ENCODE results near the gene ZNF48.

The ZNF48 gene

DNA sequence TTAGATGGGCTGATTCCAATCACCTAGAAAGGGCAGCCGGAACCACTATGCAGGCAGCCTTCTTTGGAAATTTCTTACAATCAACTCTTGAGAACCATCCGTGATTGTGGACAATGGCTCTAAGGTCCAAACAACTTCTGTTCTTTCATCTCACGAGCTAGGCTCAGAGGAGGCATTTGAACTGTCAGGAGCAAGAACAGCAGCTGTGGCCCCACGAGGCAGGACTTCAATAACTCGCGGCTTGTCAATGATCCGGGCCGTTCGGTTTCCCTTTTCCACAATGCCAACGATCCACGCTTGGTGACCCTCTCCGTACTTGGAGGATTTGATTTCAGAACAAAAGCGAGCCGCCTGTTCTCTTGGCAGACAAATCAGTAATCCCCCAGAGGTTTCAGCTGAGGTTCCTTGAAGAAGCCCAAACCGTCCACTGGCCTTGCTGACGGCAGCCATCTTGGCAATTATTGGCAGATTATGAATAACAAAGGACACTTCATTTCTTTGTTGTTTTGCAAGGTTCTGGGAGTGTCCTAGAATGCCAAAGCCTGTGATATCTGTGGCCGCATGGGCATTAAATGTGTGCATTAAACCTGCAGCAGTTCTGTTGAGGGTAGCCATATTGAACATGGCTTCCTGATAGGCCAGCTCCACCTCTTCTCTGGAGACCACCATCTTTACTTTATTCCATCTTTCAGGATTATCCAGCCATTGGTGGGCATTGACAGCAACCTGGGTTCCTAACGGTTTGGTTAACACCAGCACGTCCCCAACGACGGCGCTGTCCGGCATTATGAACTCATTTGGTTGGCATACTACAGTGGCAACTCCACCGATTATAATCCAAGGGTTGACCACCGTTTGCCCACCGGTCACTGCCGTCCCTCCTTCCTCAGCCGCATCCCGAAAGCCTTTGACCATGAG, 49.3 kb downstream of the ZNF48 start:
- DNase-seq, result no peak

DNA sequence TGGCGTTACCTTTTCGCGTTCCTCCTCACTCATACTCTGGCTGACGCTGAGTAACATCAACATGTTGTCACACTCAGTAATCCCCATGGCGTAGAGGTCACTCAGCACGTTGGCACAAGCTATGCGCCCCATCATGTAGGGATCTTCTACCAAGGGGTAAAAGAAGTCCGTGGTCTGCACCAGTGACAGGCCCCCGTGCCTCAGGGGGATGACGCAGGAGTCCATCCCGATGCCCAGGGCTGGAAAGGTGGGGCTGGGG, 49.9 kb downstream of the ZNF48 start:
- no peak for DNase-seq

DNA sequence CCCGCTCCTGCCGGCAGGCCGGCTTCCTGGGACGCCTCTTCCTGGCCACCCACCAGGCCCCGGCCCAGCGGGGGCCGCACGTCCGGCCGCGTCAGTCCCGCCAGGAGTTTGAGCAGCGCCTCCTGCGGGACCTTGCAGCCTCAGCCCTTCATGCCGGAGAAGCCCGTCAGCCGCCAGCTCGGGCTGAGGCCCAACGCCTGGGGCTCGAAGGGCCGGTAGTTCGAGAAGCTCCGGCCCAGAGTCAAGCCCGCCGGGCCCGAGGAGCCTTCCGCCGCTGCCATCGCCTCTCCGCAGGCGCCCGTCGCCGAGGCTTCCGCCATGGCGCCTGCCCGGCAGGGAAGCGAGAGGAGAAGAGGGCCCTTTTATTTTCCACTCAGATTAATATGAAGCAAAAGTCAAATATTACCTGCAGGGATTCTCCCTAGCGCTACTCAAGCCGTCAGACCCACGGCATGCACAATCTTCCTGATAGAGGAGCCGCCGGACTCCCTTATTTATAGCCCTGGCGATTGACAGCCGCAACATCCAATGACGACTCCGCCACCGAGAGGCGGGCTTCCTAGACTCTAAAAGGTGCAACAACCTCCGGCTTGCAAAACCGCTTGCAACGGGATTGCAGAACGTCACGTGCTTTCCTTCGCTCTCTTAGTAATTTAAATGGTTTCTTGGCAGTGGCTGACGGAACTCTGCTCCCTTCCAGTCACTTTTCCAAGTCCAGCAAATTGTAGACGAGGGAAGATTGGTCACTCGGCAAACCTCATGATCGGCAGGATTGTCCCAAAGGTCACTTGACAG, 50.4 kb downstream of the ZNF48 start, which contains the start of gene SEPHS2:
Gene SEPHS2 (minus strand): TSS at position 467 of the 795 bp plus-strand sequence. CDS start 147 bp downstream, at position 320.
- peak; percentile 99 for DNase-seq

DNA sequence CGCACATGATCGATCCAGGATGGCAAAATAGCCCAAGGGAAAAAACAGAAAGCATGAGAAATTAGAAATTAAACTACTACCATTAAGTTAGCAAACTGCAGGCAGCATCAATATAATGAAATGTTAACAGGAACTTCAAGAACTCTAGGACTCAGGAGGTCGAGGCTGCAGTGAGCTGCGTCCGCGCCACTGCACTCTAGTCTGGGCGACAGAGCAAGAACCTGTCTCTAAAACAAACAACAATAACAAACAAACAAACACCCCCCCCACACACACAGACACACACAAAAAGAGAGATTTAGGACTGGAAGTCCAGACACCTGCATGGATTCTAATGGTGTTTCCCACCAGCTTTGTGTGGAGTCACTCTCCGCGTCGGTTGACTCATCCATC, 51.0 kb downstream of the ZNF48 start:
- no peak for DNase-seq

DNA sequence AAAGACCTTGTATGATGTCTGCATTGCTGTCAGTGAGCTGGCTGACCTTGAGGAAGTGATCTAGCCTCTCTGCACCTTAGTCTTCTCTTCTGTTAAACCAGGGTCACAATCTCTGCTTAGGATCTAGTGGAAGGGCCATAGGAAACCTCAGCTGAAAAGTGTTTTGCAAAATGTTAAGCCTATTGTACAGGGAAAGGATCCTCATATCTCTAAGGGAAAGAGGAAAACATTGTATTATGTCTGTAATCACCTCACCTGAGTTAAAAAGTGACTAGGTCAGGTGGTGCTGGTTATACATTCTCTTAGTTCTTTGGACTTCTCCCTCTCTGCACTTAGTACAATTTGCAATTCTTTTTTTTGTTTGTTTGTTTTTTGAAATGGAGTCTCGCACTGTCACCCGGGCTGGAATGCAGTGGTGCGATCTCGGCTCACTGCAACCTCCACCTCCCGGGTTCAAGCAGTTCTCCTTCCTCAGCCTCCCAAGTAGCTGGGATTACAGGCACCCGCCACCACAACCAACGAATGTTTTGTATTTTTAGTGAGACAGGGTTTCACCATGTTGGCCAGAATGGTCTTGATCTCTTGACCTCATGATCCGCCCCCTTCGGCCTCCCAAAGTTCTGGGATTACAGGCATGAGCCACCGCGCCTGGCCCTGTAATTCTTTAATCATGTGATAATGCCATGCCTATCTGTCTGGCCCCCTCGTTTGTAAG, 52.4 kb downstream of the ZNF48 start:
- no peak for DNase-seq

DNA sequence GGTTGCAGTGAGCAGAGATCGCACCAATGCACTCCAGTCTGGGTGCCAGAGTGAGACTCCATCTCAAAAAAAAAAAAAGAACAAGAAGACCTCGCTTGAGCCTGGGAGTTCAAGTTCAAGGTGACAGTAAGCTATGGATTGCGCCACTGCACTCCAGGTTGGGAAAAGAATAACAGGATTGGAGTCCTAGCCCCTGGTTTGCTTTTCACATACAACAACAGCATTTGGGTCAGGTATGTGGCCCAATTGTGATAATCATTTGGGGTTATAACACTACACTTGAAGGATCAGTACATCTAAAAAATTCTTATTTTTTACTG, 53.9 kb downstream of the ZNF48 start:
- DNase-seq, result no peak
